Breast epithelium (tissue), 4 donors: Measurements from ENCODE around the gene RPUSD1. TPM values are rescaled to one million over a fixed set of nuclear protein-coding genes. Genes with fewer than 3 reads are reported as not detected.

Experiments
- DNase-seq, 2 donors: peaks; one replicate each; pipeline ENCODE4 v3.0.0-alpha.2; 2019; ENCODE audit warnings: low spot score in 2 of 2
- H3K27ac ChIP-seq, 2 donors: fragments of 200-600 bp; sonication (generic) in 1 of 2; one replicate each; pipeline ENCODE4 v1.5.1; 2016 to 2019; ENCODE audit warnings: mild to moderate bottlenecking in 1 of 2
- H3K27me3 ChIP-seq, 2 donors: fragments of 200-600 bp; sonication (generic) in 1 of 2; one replicate each; pipeline versions ENCODE4 v1.5.1 to v1.6.0; 2017 to 2019; ENCODE audit warnings: control low read depth in 1 of 2, mild to moderate bottlenecking in 1 of 2
- H3K36me3 ChIP-seq: fragments of 200-600 bp; one replicate; pipeline ENCODE4 v1.5.1; 2019
- H3K4me1 ChIP-seq, 2 donors: fragments of 200-600 bp; sonication (generic); one replicate each; pipeline ENCODE4 v1.5.1; 2016 to 2019; ENCODE audit warnings: control low read depth in 1 of 2
- H3K4me3 ChIP-seq, 3 donors: fragments of 200-600 bp; sonication (generic); 1 replicate in 2 of 3; 2 replicates in 1 of 3; pipeline ENCODE4 v1.5.1; 2016 to 2019; ENCODE audit warnings: mild to moderate bottlenecking in 3 of 3, moderate library complexity in 2 of 3
- H3K9me3 ChIP-seq, 2 donors: fragments of 200-600 bp; sonication (generic) in 1 of 2; one replicate each; pipeline ENCODE4 v1.5.1; 2016 to 2019; ENCODE audit warnings: control low read depth in 1 of 2
- POLR2A ChIP-seq: fragments of 450-650 bp; IDR thresholded peaks from one replicate; pipeline ENCODE4 v1.6.1; 2016; ENCODE audit warnings: antibody characterized with exemption, mild to moderate bottlenecking, moderate library complexity
- POLR2AphosphoS5 ChIP-seq, 3 donors: sonication (generic); formaldehyde crosslinking; IDR thresholded peaks; one replicate each; pipeline ENCODE4 v1.6.1; 2017; ENCODE audit warnings: antibody characterized with exemption in 3 of 3
- intact Hi-C: fragments of 100-400 bp; cut with DNase I; formaldehyde crosslinking; loops from one replicate; pipeline ENCODE4 v1.15.1; 2023; ENCODE audit warnings: low total_unique reads
- total RNA-seq, 3 donors: library from RNA; depleted of rRNA; stranded (reverse); fragments of >200 nt; gene quantifications; one replicate each; pipeline ENCODE4 v1.1.0, GENCODE V29; 2016
- TF ChIP-seq, protein P1 (sequence below), 3 donors: fragments of 450-650 bp; IDR thresholded peaks; one replicate each; pipeline ENCODE4 v1.5.1; 2016 to 2017; ENCODE audit warnings: antibody characterized with exemption in 3 of 3, mild to moderate bottlenecking in 3 of 3, moderate library complexity in 3 of 3

The RPUSD1 gene
- total RNA-seq, 3 donors from 2014 or later = 13.1 to 18.4 (median 16.1) TPM

DNA sequence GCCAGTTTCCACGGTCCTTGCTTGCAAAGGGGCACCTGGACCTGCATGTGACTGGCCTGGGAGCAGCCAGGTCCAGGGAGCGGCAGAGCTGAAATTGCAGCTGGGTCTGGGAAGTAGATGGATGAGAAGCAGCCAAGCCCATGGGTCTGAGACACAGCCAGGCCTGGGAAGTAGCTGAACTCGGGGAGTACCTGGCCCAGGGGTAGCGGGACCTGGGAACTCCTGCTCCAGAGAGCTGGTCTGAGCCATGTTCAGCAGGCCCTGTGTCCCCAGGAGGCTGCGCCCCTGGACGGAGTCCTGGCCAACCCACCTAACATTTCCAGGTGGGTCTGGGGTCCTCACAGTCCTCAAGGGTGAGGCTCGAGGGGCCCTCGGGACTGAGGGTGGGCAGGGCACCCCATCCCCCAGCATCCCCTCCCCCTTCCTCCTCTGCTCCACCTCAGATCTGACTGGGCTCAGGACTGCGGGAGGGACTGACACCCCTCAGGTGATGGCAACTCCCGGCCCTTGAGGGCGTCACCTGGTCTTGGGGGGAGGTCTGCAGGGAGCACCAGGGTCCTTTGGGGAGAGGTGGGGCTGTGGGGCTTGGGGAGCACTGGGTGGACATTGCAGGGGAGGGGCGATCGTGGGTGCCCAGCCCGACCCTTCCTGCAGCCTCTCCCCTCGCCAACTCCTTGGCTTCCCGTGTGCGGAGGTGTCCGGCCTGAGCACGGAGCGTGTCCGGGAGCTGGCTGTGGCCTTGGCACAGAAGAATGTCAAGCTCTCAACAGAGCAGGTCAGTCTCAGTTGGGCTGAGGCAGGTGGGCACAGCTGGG is 24.6 kb downstream of the RPUSD1 start:
- Histone ChIP-seq H3K27me3 (peaks cover 0 to 45% of the 10 kb centered on the region in 2 donors), H3K9me3 (no peaks in the 10 kb centered on the region), H3K4me3 (no peak overlapping the region), H3K27ac (no peak overlapping the region), H3K36me3 (no peaks in the 10 kb centered on the region), H3K4me1 (no peaks in the 10 kb centered on the region)
- TF ChIP-seq, protein P1, sequence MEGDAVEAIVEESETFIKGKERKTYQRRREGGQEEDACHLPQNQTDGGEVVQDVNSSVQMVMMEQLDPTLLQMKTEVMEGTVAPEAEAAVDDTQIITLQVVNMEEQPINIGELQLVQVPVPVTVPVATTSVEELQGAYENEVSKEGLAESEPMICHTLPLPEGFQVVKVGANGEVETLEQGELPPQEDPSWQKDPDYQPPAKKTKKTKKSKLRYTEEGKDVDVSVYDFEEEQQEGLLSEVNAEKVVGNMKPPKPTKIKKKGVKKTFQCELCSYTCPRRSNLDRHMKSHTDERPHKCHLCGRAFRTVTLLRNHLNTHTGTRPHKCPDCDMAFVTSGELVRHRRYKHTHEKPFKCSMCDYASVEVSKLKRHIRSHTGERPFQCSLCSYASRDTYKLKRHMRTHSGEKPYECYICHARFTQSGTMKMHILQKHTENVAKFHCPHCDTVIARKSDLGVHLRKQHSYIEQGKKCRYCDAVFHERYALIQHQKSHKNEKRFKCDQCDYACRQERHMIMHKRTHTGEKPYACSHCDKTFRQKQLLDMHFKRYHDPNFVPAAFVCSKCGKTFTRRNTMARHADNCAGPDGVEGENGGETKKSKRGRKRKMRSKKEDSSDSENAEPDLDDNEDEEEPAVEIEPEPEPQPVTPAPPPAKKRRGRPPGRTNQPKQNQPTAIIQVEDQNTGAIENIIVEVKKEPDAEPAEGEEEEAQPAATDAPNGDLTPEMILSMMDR (IDR thresholded peaks at IDR 0.05) = no peak
- TF ChIP-seq POLR2A (no peak), POLR2AphosphoS5 (IDR thresholded peaks at IDR 0.05) (no peak)
- intact Hi-C loops = no loop called here
- no peak for DNase-seq

DNA sequence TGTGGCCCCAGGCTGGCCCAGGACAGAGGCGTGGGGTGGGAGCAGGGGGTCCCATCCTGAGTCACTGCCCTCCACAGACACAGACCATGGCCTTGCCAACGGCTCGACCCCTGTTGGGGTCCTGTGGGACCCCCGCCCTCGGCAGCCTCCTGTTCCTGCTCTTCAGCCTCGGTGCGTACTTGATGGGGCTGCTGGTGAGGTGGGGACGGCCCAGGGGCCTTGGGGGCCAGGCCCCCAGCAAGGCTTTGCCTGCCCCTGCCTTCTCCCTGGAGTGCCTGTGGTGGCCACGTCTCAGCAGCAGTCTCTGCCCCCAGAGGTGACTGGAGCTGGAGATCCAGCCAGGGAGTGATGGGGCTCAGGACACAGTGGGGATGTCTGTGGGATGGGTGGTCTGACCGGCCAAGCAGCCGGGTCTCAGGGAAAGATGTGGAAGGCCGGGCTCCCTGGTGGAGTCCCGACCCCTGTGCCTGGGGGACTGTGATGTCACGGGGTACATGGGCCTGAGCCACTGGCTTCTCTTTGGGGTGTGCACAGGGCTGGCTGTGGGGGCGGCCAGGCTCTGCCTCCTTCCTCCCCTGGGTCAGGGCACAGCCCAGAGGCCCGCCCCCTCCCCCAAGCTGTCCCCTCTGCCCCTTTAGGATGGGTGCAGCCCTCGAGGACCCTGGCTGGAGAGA is 25.4 kb downstream of the RPUSD1 start:
- DNase-seq = no peak
- Histone ChIP-seq H3K4me1 (no peaks in the 10 kb centered on the region), H3K36me3 (no peaks in the 10 kb centered on the region), H3K27ac (no peak overlapping the region), H3K9me3 (no peaks in the 10 kb centered on the region), H3K27me3 (peaks cover 0 to 38% of the 10 kb centered on the region in 2 donors), H3K4me3 (no peak overlapping the region)
- TF ChIP-seq POLR2AphosphoS5 (IDR thresholded peaks at IDR 0.05) = no peak
- no peak for TF ChIP-seq POLR2A
- TF ChIP-seq, protein P1 (IDR thresholded peaks at IDR 0.05) = no peak
- intact Hi-C loops = no loop called here

DNA sequence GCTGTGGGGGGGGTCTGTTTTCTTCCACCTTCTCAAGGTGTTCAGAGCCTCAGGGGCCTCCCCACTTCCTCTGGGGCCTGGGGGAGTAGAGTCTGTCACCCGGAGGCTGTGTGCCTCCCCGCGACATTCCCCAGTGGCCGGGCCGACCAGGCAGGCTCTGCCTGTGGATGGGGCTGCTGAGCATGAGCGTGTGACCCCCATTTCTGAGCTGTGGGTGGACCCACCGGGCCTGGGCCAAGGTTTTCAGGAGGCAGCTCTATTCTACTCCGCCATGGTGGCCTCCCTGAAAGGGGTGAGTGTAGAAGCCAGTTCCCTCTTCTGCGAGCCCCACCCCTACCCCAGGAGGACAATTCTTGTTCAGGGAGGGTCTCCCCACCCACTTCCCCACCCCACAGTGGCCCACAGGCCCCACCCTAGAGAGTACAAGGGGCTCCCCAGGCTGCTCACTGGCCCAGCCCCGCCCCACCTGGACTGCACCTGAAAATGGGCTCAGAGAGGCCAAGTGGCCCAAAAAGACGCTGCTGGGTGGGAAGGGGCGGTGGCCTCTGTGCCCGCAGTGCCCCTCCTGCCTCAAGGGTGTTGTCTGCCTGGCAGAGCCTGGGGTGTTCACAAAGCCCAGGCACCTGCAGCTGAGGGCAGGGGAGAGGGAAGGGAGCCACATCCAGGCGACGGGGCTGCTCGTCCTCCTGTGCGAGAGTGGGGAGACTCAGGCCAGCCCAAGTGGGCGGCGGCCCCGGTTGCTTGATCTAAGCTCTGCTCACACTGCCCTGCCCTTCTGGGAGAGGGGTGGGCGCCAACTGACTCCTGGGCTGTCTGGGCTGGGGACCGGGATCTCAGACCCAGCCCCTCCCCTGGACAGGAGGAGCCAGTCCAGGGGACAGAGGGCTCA is 26.3 kb downstream of the RPUSD1 start:
- H3K4me3 ChIP-seq = no peak overlapping the region
- TF ChIP-seq POLR2AphosphoS5 (IDR thresholded peaks at IDR 0.05) (no peak), POLR2A (no peak)
- TF ChIP-seq, protein P1 (IDR thresholded peaks at IDR 0.05) = no peak

DNA sequence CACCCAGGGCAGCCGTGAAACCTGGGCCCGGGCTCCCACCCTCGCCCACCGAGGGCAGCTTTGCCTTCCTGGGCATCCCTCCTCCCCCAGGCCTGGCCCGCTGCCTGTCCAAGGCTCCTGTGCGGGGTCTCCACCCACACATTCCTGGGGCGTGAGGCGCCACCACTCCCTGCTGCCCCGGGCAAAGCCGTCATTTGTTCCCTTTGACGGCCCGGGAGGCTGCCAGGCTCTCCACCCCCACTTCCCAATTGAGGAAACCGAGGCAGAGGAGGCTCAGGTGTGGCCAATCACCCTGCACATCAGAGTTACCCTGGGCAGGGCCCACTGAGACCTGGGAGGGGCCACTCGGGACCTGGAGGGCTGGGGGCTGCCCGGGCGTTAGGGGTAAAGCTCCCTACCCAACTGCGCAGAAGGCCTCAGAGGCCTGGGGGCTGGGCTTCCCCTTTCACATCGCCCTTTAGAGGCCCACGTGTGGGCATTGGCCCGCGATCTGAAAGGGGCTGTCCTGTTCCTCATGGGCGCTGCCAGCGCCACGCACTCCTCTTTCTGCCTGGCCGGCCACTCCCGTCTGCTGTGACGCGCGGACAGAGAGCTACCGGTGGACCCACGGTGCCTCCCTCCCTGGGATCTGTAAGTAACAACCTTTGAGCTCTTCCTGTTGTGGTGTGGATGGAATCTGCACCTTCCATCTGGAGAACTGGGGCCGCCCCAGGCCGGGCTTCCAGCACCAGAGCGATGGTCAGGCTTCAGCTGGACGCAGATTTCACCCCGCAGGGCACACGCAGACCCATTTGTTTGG is 27.4 kb downstream of the RPUSD1 start, which contains the start of gene MSLN:
Gene MSLN, plus strand, starts transcription at position 190 of the 799 bp plus-strand sequence. CDS start 1,947 bp downstream, outside the sequence.
- peaks cover 0 to 36% of the 10 kb centered on the region in 2 donors for H3K27me3 ChIP-seq
- H3K4me1 ChIP-seq = no peaks in the 10 kb centered on the region
- no peaks in the 10 kb centered on the region for H3K36me3 ChIP-seq
- H3K27ac ChIP-seq = peak within 1 kb of the TSS in 1 of 2 donors; percentile 4
- H3K4me3 ChIP-seq = no peak within 1 kb of the TSS
- DNase-seq = no peak
- intact Hi-C loops = no loop called here
- H3K9me3 ChIP-seq = no peaks in the 10 kb centered on the region
- TF ChIP-seq POLR2AphosphoS5 (IDR thresholded peaks at IDR 0.05) (no peak), POLR2A (no peak)
- TF ChIP-seq, protein P1 (IDR thresholded peaks at IDR 0.05) = no peak

More for the DNA sequence above, 26.3 kb downstream of the RPUSD1 start:
- Histone ChIP-seq H3K36me3 (no peaks in the 10 kb centered on the region), H3K9me3 (no peaks in the 10 kb centered on the region), H3K27ac (no peak overlapping the region), H3K27me3 (peaks cover 0 to 38% of the 10 kb centered on the region in 2 donors), H3K4me1 (no peaks in the 10 kb centered on the region)
- no peak for DNase-seq
- intact Hi-C loops = no loop called here
